GM19467 (cell line): ENCODE measurements around the gene FGF14.

Experiments used
- ATAC-seq: cut with Tn5 transposase; IDR thresholded peaks from one replicate; pipeline ENCODE4 v1.9.1; 2021; ENCODE audit warnings: mild to moderate bottlenecking, moderate library complexity; ENCODE audit not compliant: unreplicated experiment

Gene FGF14

GRCh38 chr13:102311901-102312300 lies 89.9 kb downstream of the FGF14 start:
- no peak for ATAC-seq

GRCh38 chr13:102311419-102311796 lies 90.4 kb downstream of the FGF14 start:
- ATAC-seq, result no peak

- no peak for ATAC-seq
These were observed 91.0 kb downstream of the FGF14 start for GRCh38 chr13:102310691-102311418.

- ATAC-seq, result no peak
These were observed 92.7 kb downstream of the FGF14 start for GRCh38 chr13:102309110-102309509.

- no peak for ATAC-seq
These were observed 99.3 kb downstream of the FGF14 start for GRCh38 chr13:102302534-102302933.

- ATAC-seq, result no peak
These were observed 101.5 kb downstream of the FGF14 start for GRCh38 chr13:102300379-102300778.

GRCh38 chr13:102299366-102299765 lies 102.5 kb downstream of the FGF14 start:
- no peak for ATAC-seq

- no peak for ATAC-seq
These were observed 103.8 kb downstream of the FGF14 start for GRCh38 chr13:102298051-102298450.

- ATAC-seq, result no peak
These were observed 106.4 kb downstream of the FGF14 start for GRCh38 chr13:102295316-102296048.

- ATAC-seq, result no peak
These were observed 107.3 kb downstream of the FGF14 start for GRCh38 chr13:102294407-102295018.

GRCh38 chr13:102293723-102294122 lies 108.1 kb downstream of the FGF14 start:
- ATAC-seq, result no peak

- no peak for ATAC-seq
These were observed 110.1 kb downstream of the FGF14 start for GRCh38 chr13:102291587-102292218.

- no peak for ATAC-seq
These were observed 112.2 kb downstream of the FGF14 start for GRCh38 chr13:102289606-102290005.

GRCh38 chr13:102286326-102286725 lies 115.5 kb downstream of the FGF14 start:
- no peak for ATAC-seq

- ATAC-seq, result no peak
These were observed 121.5 kb downstream of the FGF14 start for GRCh38 chr13:102280366-102280765.

- ATAC-seq, result no peak
These were observed 124.6 kb downstream of the FGF14 start for GRCh38 chr13:102277286-102277685.

- ATAC-seq, result no peak
These were observed 125.4 kb downstream of the FGF14 start for GRCh38 chr13:102276404-102276803.

- no peak for ATAC-seq
These were observed 125.9 kb downstream of the FGF14 start for GRCh38 chr13:102275969-102276368.

GRCh38 chr13:102273111-102273510 lies 128.7 kb downstream of the FGF14 start:
- no peak for ATAC-seq

- ATAC-seq, result no peak
These were observed 134.7 kb downstream of the FGF14 start for GRCh38 chr13:102267191-102267590.

- ATAC-seq, result no peak
These were observed 140.0 kb downstream of the FGF14 start for GRCh38 chr13:102261809-102262208.

- no peak for ATAC-seq
These were observed 140.5 kb downstream of the FGF14 start for GRCh38 chr13:102261316-102261715.
